GM18867 (cell line): ENCODE results near the gene DBNDD1.
"Not testable (repeated sequence)": the region's sequence is repeated elsewhere in the genome, so short reads cannot be mapped to it uniquely, and the experiment has no call there.

Experiments
- ATAC-seq: cut with Tn5 transposase; IDR thresholded peaks from one replicate; pipeline ENCODE4 v1.9.1; 2021; ENCODE audit warnings: mild to moderate bottlenecking, moderate library complexity; ENCODE audit not compliant: unreplicated experiment

The DBNDD1 gene

GRCh38 chr16:90018652-90019542 lies at the start of gene DBNDD1:
DBNDD1 (minus strand) TSS chr16:90019456; CDS start chr16:90019341, 115 bp downstream.
- no peak for ATAC-seq

- ATAC-seq: no peak
These were observed 42.2 kb upstream of the DBNDD1 start for GRCh38 chr16:90061437-90061836.

GRCh38 chr16:90057738-90058173 lies 38.5 kb upstream of the DBNDD1 start:
- ATAC-seq: no peak

- ATAC-seq: not testable (repeated sequence)
These were observed 37.3 kb upstream of the DBNDD1 start for GRCh38 chr16:90056521-90056920.

GRCh38 chr16:90055371-90055770 lies 36.1 kb upstream of the DBNDD1 start:
- ATAC-seq: no peak

GRCh38 chr16:90054554-90054953 lies 35.3 kb upstream of the DBNDD1 start:
- ATAC-seq: no peak

- no peak for ATAC-seq
These were observed 34.7 kb upstream of the DBNDD1 start for GRCh38 chr16:90053902-90054500.

GRCh38 chr16:90050969-90051368 lies 31.7 kb upstream of the DBNDD1 start:
- no peak for ATAC-seq

- no peak for ATAC-seq
These were observed 29.6 kb upstream of the DBNDD1 start for GRCh38 chr16:90048737-90049330.

- ATAC-seq: no peak
These were observed 29.1 kb upstream of the DBNDD1 start for GRCh38 chr16:90048347-90048722.

- ATAC-seq: no peak
These were observed 28.6 kb upstream of the DBNDD1 start for GRCh38 chr16:90047714-90048346.

GRCh38 chr16:90046971-90047713 lies 27.9 kb upstream of the DBNDD1 start:
- ATAC-seq: no peak

GRCh38 chr16:90046122-90046970 lies 27.1 kb upstream of the DBNDD1 start:
- ATAC-seq: no peak

GRCh38 chr16:90044111-90044551 lies 24.9 kb upstream of the DBNDD1 start:
- ATAC-seq: no peak

GRCh38 chr16:90043526-90043925 lies 24.3 kb upstream of the DBNDD1 start:
- no peak for ATAC-seq

- ATAC-seq: no peak
These were observed 23.8 kb upstream of the DBNDD1 start for GRCh38 chr16:90042946-90043514.

- ATAC-seq: no peak
These were observed 22.7 kb upstream of the DBNDD1 start for GRCh38 chr16:90041896-90042473.

- no peak for ATAC-seq
These were observed 21.1 kb upstream of the DBNDD1 start for GRCh38 chr16:90040152-90041023.
